Measurements from ENCODE around the gene CCR6.

DNA sequence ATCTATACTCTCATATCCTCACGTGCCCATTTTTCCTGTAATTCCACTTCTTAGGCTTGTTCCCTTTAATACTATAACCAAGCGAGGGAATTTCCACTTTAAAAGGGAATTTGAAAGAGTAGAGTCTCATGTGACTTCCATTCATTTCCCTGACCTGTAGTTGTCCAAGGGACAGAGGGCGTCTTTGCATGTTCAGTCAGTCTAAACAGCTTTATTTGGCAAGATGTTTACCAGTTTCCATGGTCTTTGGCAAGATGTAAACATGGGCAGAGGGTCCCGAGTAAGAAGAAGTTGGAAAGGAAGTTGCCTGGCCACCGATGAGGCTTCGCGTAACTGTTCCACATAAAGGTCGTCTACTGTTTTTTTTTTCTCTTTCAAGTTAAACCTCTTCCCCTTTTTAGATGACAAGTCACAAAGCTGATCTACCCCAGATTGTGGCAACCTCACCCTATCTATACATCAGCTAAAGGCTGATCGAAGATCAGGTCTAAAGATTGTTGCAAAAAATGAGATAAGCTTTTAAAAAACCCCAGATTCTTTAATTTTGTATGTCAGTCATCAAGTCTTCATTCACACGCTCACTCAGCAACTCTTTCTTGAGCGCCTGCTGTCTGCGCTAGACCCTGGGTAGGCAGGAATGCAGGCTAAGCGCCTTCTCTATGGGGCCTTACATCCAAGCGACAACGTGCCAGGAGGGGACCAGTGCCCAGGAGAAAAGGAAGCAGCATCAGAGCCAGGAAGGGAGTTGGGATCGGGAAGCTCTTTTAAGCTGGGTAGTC is 31.7 kb upstream of the CCR6 start:
- no peak for TF ChIP-seq GATA2 (IDR thresholded peaks at IDR 0.05; ENCODE audit: insufficient read depth, insufficient read length, low read depth, low read length)
- TF ChIP-seq, protein P1, sequence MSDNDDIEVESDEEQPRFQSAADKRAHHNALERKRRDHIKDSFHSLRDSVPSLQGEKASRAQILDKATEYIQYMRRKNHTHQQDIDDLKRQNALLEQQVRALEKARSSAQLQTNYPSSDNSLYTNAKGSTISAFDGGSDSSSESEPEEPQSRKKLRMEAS (IDR thresholded peaks at IDR 0.05; ENCODE audit: insufficient read depth, insufficient read length), result no peak
- no peak for TF ChIP-seq POLR2A (IDR thresholded peaks at IDR 0.05; ENCODE audit: low read depth, low read length)
- TF ChIP-seq, protein P2, sequence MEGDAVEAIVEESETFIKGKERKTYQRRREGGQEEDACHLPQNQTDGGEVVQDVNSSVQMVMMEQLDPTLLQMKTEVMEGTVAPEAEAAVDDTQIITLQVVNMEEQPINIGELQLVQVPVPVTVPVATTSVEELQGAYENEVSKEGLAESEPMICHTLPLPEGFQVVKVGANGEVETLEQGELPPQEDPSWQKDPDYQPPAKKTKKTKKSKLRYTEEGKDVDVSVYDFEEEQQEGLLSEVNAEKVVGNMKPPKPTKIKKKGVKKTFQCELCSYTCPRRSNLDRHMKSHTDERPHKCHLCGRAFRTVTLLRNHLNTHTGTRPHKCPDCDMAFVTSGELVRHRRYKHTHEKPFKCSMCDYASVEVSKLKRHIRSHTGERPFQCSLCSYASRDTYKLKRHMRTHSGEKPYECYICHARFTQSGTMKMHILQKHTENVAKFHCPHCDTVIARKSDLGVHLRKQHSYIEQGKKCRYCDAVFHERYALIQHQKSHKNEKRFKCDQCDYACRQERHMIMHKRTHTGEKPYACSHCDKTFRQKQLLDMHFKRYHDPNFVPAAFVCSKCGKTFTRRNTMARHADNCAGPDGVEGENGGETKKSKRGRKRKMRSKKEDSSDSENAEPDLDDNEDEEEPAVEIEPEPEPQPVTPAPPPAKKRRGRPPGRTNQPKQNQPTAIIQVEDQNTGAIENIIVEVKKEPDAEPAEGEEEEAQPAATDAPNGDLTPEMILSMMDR (IDR thresholded peaks at IDR 0.05; ENCODE audit: extremely low read depth in 1 of 2, insufficient read depth in 1 of 2, low read depth in 1 of 2, low read length in 2 of 2), result no peak

All from endothelial cell of umbilical vein (primary cell).